Fibroblast of villous mesenchyme (primary cell): ENCODE results near the gene RGS6. TPM values are rescaled to one million over a fixed set of nuclear protein-coding genes. Genes with fewer than 3 reads are reported as not detected.

Source experiments
- DNase-seq: peaks from one replicate; pipeline ENCODE4 v3.0.0-alpha.2; 2010; ENCODE audit warnings: low read depth
- H3K4me3 ChIP-seq: 2 replicates; pipeline ENCODE4 v1.5.1; 2011; ENCODE audit warnings: low read depth, mild to moderate bottlenecking, low read length
- CTCF ChIP-seq: IDR thresholded peaks from 2 replicates; pipeline ENCODE4 v1.5.1; 2012; ENCODE audit warnings: low read depth, mild to moderate bottlenecking, low read length; ENCODE audit not compliant: insufficient read depth
- total RNA-seq: library from RNA; depleted of rRNA; stranded (reverse); fragments of >200 nt; gene quantifications from 2 replicates; pipeline ENCODE4 v1.2.3, GENCODE V29; 2012

Gene RGS6
- total RNA-seq, 1 donor, result not detected

GRCh38 chr14:72177251-72177650 lies 245.0 kb downstream of the RGS6 start:
- DNase-seq, result no peak
- no peak for TF ChIP-seq CTCF
- no peak overlapping the region for H3K4me3 ChIP-seq

GRCh38 chr14:72178517-72178916 lies 246.3 kb downstream of the RGS6 start:
- TF ChIP-seq CTCF, result no peak
- no peak for DNase-seq
- no peak overlapping the region for H3K4me3 ChIP-seq

- DNase-seq, result no peak
- H3K4me3 ChIP-seq, result no peak overlapping the region
- TF ChIP-seq CTCF, result no peak
These were observed 250.6 kb downstream of the RGS6 start for GRCh38 chr14:72182708-72183432.

- DNase-seq, result no peak
- no peak for TF ChIP-seq CTCF
- H3K4me3 ChIP-seq, result no peak overlapping the region
These were observed 251.4 kb downstream of the RGS6 start for GRCh38 chr14:72183631-72184030.

GRCh38 chr14:72186523-72186922 lies 254.3 kb downstream of the RGS6 start:
- no peak for DNase-seq
- no peak for TF ChIP-seq CTCF
- H3K4me3 ChIP-seq, result no peak overlapping the region

- TF ChIP-seq CTCF, result no peak
- H3K4me3 ChIP-seq, result no peak overlapping the region
- no peak for DNase-seq
These were observed 264.2 kb downstream of the RGS6 start for GRCh38 chr14:72196237-72197015.
